Lung (tissue), 12 donors: ENCODE results near the gene H1-8. TPM values are rescaled to one million over a fixed set of nuclear protein-coding genes. Genes with fewer than 3 reads are reported as not detected.

Experiments used
- ATAC-seq: fragments of 200-7000 bp; cut with Tn5 transposase; one replicate; pipeline ENCODE4 v1.9.1; 2020; ENCODE audit warnings: moderate number of reproducible peaks; ENCODE audit not compliant: insufficient read depth, low FRiP score
- DNase-seq, 3 donors: peaks; one replicate each; pipeline ENCODE4 v3.0.0-alpha.2; 2013 to 2017
- H3K27ac ChIP-seq, 2 donors: one replicate each; pipeline ENCODE4 v1.5.1; 2013; ENCODE audit warnings: mild to moderate bottlenecking in 2 of 2, moderate library complexity in 2 of 2, control low read depth in 1 of 2, inconsistent platforms in 1 of 2, low read depth in 1 of 2, low read length in 1 of 2
- H3K27me3 ChIP-seq, 3 donors: one replicate each; pipeline ENCODE4 v1.5.1; 2013; ENCODE audit warnings: low read length in 2 of 3; ENCODE audit not compliant: control insufficient read depth in 3 of 3, insufficient read depth in 3 of 3
- H3K36me3 ChIP-seq, 4 donors: one replicate each; pipeline ENCODE4 v1.5.1; 2013; ENCODE audit warnings: low read length in 4 of 4, mild to moderate bottlenecking in 1 of 4, moderate library complexity in 1 of 4; ENCODE audit not compliant: control insufficient read depth in 4 of 4, insufficient read depth in 4 of 4
- H3K4me1 ChIP-seq, 5 donors: one replicate each; pipeline ENCODE4 v1.5.1; 2013; ENCODE audit warnings: low read length in 5 of 5, mild to moderate bottlenecking in 2 of 5, moderate library complexity in 1 of 5; ENCODE audit not compliant: control insufficient read depth in 5 of 5, insufficient read depth in 5 of 5
- H3K4me3 ChIP-seq: one replicate; pipeline ENCODE4 v1.5.1; 2013; ENCODE audit warnings: mild to moderate bottlenecking, control low read depth, moderate library complexity
- H3K9ac ChIP-seq, 2 donors: one replicate each; pipeline ENCODE4 v1.5.1; 2013; ENCODE audit warnings: low read length in 2 of 2, control low read depth in 1 of 2; ENCODE audit not compliant: insufficient read depth in 1 of 2
- H3K9me3 ChIP-seq, 4 donors: one replicate each; pipeline ENCODE4 v1.5.1; 2013; ENCODE audit warnings: low read length in 3 of 4, mild to moderate bottlenecking in 1 of 4, moderate library complexity in 1 of 4; ENCODE audit not compliant: control insufficient read depth in 4 of 4, insufficient read depth in 3 of 4
- CTCF ChIP-seq: IDR thresholded peaks from 2 replicates; pipeline ENCODE4 v1.5.1; 2012; ENCODE audit warnings: mild to moderate bottlenecking; ENCODE audit errors: control extremely low read depth, extremely low read depth
- WGBS, 2 donors: extraction: QIAGEN DNeasy Blood & Tissue Kit; methylation state at CpG; one replicate each; pipeline ENCODE4 v1.1.7; 2013; 5-methylcytosine and 5-hydroxymethylcytosine counted together
- polyA plus RNA-seq, 2 donors: library from polyadenylated mRNA; stranded (reverse); fragments of 200-250 nt; gene quantifications; one replicate each; pipeline ENCODE4 v1.2.1, GENCODE V29; 2013
- total RNA-seq, 2 donors: library from RNA; depleted of rRNA in 1 of 2; stranded (reverse); fragments of >200 nt in 1 of 2; gene quantifications; one replicate each; pipeline ENCODE4 v1.2.1, GENCODE V29; 2014 to 2021
- donor health status: control.
- donor health status: control.
- donor health status: Bipolar disorder and iron deficiency.
- donor health status: healthy.
- donor health status: DM: yes; HTN: yes; CAD: no.

Gene H1-8
- total and polyA plus RNA-seq, 4 donors, result not detected

DNA sequence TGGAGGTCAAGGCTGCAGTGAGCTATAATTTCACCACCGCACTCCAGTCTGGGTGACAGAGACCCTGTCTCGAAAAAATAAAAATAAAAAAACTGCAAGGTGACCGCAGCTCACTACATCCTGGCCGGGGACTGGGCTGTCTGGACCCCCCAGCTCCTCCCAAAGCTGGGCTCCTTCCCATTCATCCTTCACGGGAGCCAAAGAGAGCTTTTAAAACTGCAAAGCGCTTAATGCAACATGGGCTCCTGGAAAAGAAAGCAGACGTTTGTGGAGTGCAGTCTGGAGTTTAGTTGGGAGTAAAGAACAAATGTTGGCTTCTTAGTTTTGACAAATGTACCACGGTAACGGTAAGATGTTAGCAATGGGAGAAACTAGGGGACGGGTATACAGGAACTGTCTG is 51.4 kb downstream of the H1-8 start:
- no peak for DNase-seq
- H3K36me3 ChIP-seq, result peaks cover 0 to 1% (median 0%) of the 10 kb centered on the region in 4 donors
- no peak overlapping the region for H3K9ac ChIP-seq
- WGBS, 2 donors, result 47 to 51% methylated on average over 10 of the region's 10 CpGs
- H3K27ac ChIP-seq, result peak overlapping the region in 1 of 2 donors; percentile 93
- no peak overlapping the region for H3K4me3 ChIP-seq
- ATAC-seq, result no peak
- no peaks in the 10 kb centered on the region for H3K27me3 ChIP-seq
- no peak for TF ChIP-seq CTCF
- peaks cover 0 to 85% (median 59%) of the 10 kb centered on the region in 5 donors for H3K4me1 ChIP-seq
- no peaks in the 10 kb centered on the region for H3K9me3 ChIP-seq

DNA sequence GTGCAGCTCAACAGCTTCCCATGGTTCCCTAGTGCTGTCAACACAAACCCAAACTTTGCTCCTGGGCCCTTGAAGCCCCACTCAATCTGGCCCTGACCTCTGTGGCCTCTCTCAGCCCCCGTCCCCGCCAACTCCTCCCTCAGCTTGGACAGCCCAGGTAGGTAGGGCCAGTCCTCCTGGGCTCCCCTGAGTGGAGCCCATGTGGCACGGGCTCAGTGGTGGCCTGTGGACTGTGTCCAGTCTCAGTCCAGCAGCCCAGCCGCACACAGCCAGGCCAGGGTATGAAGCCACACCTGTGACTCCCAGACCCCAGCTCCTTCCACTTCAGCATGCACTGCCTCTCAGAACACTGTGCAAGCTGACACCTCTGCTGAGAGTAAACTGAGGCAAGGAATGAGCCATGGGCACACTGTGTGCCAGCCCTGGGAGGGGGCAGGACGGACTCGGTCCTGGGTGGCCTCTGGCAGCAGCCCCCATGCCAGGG is 52.0 kb downstream of the H1-8 start:
- no peak for ATAC-seq

DNA sequence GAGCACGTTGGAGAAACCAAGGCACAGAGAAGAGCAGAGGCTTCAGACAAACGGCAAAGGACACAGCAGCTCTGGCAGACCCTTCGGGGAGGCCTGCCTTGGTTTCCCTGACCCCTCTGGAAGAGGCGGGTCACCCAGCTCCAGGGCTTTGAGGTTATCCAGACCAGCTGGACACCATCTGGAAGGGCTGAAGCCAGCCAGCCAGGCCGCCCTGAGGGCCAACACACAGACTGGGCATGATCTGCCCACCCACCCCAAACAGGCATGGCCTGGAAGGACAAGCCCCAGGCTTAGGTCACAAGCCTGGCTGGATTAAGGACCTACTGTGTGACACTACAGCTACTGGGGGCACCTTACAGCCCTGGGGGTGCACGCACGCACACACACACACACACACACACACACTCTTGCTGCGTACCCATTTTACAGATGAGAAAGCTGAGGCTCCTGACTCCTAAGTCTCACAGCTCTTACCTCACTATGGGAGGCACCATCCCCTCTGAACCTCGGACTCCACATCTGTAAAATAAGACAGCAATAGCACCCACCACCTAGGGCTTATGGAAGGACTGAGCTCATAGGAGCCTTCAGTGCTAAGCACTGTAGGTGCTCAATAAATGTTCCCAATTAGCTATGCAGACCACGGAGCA is 52.7 kb downstream of the H1-8 start:
- Histone ChIP-seq H3K9ac (peak overlapping the region in 1 of 2 donors; percentile 74), H3K36me3 (no peaks in the 10 kb centered on the region), H3K4me1 (peaks cover 0 to 88% (median 52%) of the 10 kb centered on the region in 5 donors), H3K27ac (peak overlapping the region; percentile 74 to 85), H3K4me3 (no peak overlapping the region), H3K27me3 (no peaks in the 10 kb centered on the region), H3K9me3 (no peaks in the 10 kb centered on the region)
- no peak for DNase-seq
- ATAC-seq, result no peak
- 67 to 71% methylated on average over 10 of the region's 10 CpGs for WGBS, 2 donors
- TF ChIP-seq CTCF, result no peak

More for the DNA sequence above, 52.0 kb downstream of the H1-8 start:
- Histone ChIP-seq H3K9me3 (no peaks in the 10 kb centered on the region), H3K4me3 (no peak overlapping the region), H3K27ac (peak overlapping the region; percentile 74 to 85), H3K27me3 (no peaks in the 10 kb centered on the region), H3K36me3 (no peaks in the 10 kb centered on the region), H3K4me1 (peaks cover 0 to 87% (median 55%) of the 10 kb centered on the region in 5 donors), H3K9ac (peak overlapping the region in 1 of 2 donors; percentile 57)
- TF ChIP-seq CTCF, result no peak
- no peak for DNase-seq
- 82 to 87% methylated on average over 6 of the region's 6 CpGs for WGBS, 2 donors
